Vagina (tissue), 2 donors: ENCODE data around the gene MORC3. TPM values are rescaled to one million over a fixed set of nuclear protein-coding genes. Genes with fewer than 3 reads are reported as not detected.
A peak's percentile ranks its signal among the peaks of the same experiment; 100 is the strongest.
"Not testable (repeated sequence)": the region's sequence is repeated elsewhere in the genome, so short reads cannot be mapped to it uniquely, and the experiment has no call there.

Source experiments
- DNase-seq, 2 donors: peaks; one replicate each; pipeline ENCODE4 v3.0.0-alpha.2; 2017; ENCODE audit errors: extremely low spot score in 2 of 2
- H3K27ac ChIP-seq: fragments of 200-600 bp; sonication (generic); one replicate; pipeline ENCODE4 v1.5.1; 2019
- H3K27me3 ChIP-seq: fragments of 200-600 bp; sonication (generic); one replicate; pipeline ENCODE4 v1.5.1; 2019
- H3K36me3 ChIP-seq, 2 donors: fragments of 200-600 bp; sonication (generic); one replicate each; pipeline ENCODE4 v1.5.1; 2017 to 2019
- H3K4me1 ChIP-seq: fragments of 200-600 bp; sonication (generic); one replicate; pipeline ENCODE4 v1.5.1; 2019
- H3K4me3 ChIP-seq, 2 donors: fragments of 200-600 bp; sonication (generic); 1 replicate in 1 of 2; 2 replicates in 1 of 2; pipeline ENCODE4 v1.5.1; 2016 to 2019
- H3K9me3 ChIP-seq: fragments of 200-600 bp; sonication (generic); one replicate; pipeline ENCODE4 v1.5.1; 2019
- CTCF ChIP-seq, 3 experiments: fragments of 450-650 bp in 2 of 3; fragments of 200-600 bp in 1 of 3; sonication (generic) in 1 of 3; IDR thresholded peaks; one replicate each; pipeline ENCODE4 v1.5.1; 2017 to 2019; ENCODE audit warnings: antibody characterized with exemption in 3 of 3, mild to moderate bottlenecking in 2 of 3, moderate library complexity in 2 of 3
- POLR2A ChIP-seq, 2 donors: fragments of 450-650 bp; IDR thresholded peaks; one replicate each; pipeline ENCODE4 v1.6.1; 2017; ENCODE audit warnings: antibody characterized with exemption in 2 of 2, mild to moderate bottlenecking in 2 of 2, moderate library complexity in 2 of 2
- POLR2AphosphoS5 ChIP-seq, 2 donors: sonication (generic); formaldehyde crosslinking; IDR thresholded peaks; one replicate each; pipeline ENCODE4 v1.9.0; 2017; ENCODE audit warnings: antibody characterized with exemption in 2 of 2, mild to moderate bottlenecking in 2 of 2, low read depth in 1 of 2; ENCODE audit not compliant: insufficient read depth in 1 of 2
- intact Hi-C: fragments of 100-400 bp; cut with DNase I; formaldehyde crosslinking; loops from one replicate; pipeline ENCODE4 v1.15.1; 2023
- total RNA-seq: library from RNA; depleted of rRNA; stranded (reverse); fragments of >200 nt; gene quantifications from one replicate; pipeline ENCODE4 v1.2.3, GENCODE V29; 2016

The MORC3 gene
- total RNA-seq, 1 donor from 2014 or later = 51.6 TPM

- TF ChIP-seq POLR2AphosphoS5 (IDR thresholded peaks at IDR 0.05; ENCODE audit: insufficient read depth in 1 of 2, low read depth in 1 of 2) = peak in 1 of 2 donors; percentile 34
- TF ChIP-seq POLR2A (IDR thresholded peaks at IDR 0.05) = no peak
- Histone ChIP-seq H3K4me1 (peaks cover 60% of the 10 kb centered on the region), H3K4me3 (no peak overlapping the region), H3K9me3 (no peaks in the 10 kb centered on the region), H3K36me3 (peaks cover 0 to 5% of the 10 kb centered on the region in 2 donors), H3K27me3 (no peaks in the 10 kb centered on the region), H3K27ac (peak overlapping the region; percentile 95)
- no peak for DNase-seq
- intact Hi-C loops = no loop called here
Measured at GRCh38 chr21:36323032-36323431, 3.0 kb downstream of the MORC3 start.

- no peak for DNase-seq
- H3K27me3 ChIP-seq = no peaks in the 10 kb centered on the region
- no peaks in the 10 kb centered on the region for H3K9me3 ChIP-seq
- H3K4me3 ChIP-seq = no peak overlapping the region
- TF ChIP-seq POLR2A (IDR thresholded peaks at IDR 0.05) = no peak
- H3K4me1 ChIP-seq = peaks cover 83% of the 10 kb centered on the region
- intact Hi-C loops = no loop called here
- no peak overlapping the region for H3K27ac ChIP-seq
- peaks cover 0 to 5% of the 10 kb centered on the region in 2 donors for H3K36me3 ChIP-seq
Measured at GRCh38 chr21:36325373-36326010, 5.5 kb downstream of the MORC3 start.

- no peak for DNase-seq
- H3K9me3 ChIP-seq = no peaks in the 10 kb centered on the region
- intact Hi-C loops = no loop called here
- TF ChIP-seq CTCF (IDR thresholded peaks at IDR 0.05) (peak; percentile 34 to 55 (median 35)), POLR2AphosphoS5 (IDR thresholded peaks at IDR 0.05; ENCODE audit: insufficient read depth in 1 of 2, low read depth in 1 of 2) (peak in 1 of 2 donors; percentile 16), POLR2A (IDR thresholded peaks at IDR 0.05) (no peak)
- H3K27ac ChIP-seq = peak overlapping the region; percentile 44
- no peaks in the 10 kb centered on the region for H3K27me3 ChIP-seq
- peaks cover 70% of the 10 kb centered on the region for H3K4me1 ChIP-seq
- no peak overlapping the region for H3K4me3 ChIP-seq
- peaks cover 0 to 13% of the 10 kb centered on the region in 2 donors for H3K36me3 ChIP-seq
Measured at GRCh38 chr21:36330904-36331303, 10.9 kb downstream of the MORC3 start.

GRCh38 chr21:36337099-36337509, 17.1 kb downstream of the MORC3 start:
- Histone ChIP-seq H3K27ac (peak overlapping the region; percentile 43), H3K4me1 (peaks cover 30% of the 10 kb centered on the region), H3K4me3 (no peak overlapping the region), H3K9me3 (no peaks in the 10 kb centered on the region), H3K36me3 (peaks cover 0 to 66% of the 10 kb centered on the region in 2 donors), H3K27me3 (no peaks in the 10 kb centered on the region)
- no peak for DNase-seq
- intact Hi-C loops = no loop called here
- TF ChIP-seq POLR2AphosphoS5 (IDR thresholded peaks at IDR 0.05; ENCODE audit: insufficient read depth in 1 of 2, low read depth in 1 of 2) (peak in 1 of 2 donors; percentile 86), POLR2A (IDR thresholded peaks at IDR 0.05) (no peak), CTCF (IDR thresholded peaks at IDR 0.05) (no peak)

GRCh38 chr21:36338975-36339374, 19.0 kb downstream of the MORC3 start:
- H3K4me1 ChIP-seq = peaks cover 12% of the 10 kb centered on the region
- no peak for DNase-seq
- intact Hi-C loops = no loop called here
- no peak overlapping the region for H3K27ac ChIP-seq
- H3K36me3 ChIP-seq = peaks cover 0 to 83% of the 10 kb centered on the region in 2 donors
- H3K27me3 ChIP-seq = no peaks in the 10 kb centered on the region
- no peak overlapping the region for H3K4me3 ChIP-seq
- no peaks in the 10 kb centered on the region for H3K9me3 ChIP-seq
- TF ChIP-seq CTCF (IDR thresholded peaks at IDR 0.05) (no peak), POLR2AphosphoS5 (IDR thresholded peaks at IDR 0.05; ENCODE audit: insufficient read depth in 1 of 2, low read depth in 1 of 2) (no peak), POLR2A (IDR thresholded peaks at IDR 0.05) (no peak)

GRCh38 chr21:36342581-36342980, 22.6 kb downstream of the MORC3 start:
- H3K4me3 ChIP-seq, H3K27ac ChIP-seq, H3K27me3 ChIP-seq, intact Hi-C loops, H3K4me1 ChIP-seq, H3K9me3 ChIP-seq, DNase-seq: not testable (repeated sequence)
- peaks cover 0 to 96% of the 10 kb centered on the region in 2 donors for H3K36me3 ChIP-seq
